Esophagus squamous epithelium (tissue), 5 donors: ENCODE data around the gene PADI3. TPM values are rescaled to one million over a fixed set of nuclear protein-coding genes. Genes with fewer than 3 reads are reported as not detected.

ENCODE experiments used
- DNase-seq: peaks from one replicate; lab custom pipeline; 2025; lab: John Stamatoyannopoulos, UW
- H3K27ac ChIP-seq, 4 donors: fragments of 200-600 bp; sonication (generic); one replicate each; pipeline ENCODE4 v1.5.1; 2016 to 2019; ENCODE audit warnings: mild to moderate bottlenecking in 1 of 4
- H3K27me3 ChIP-seq, 4 donors: fragments of 200-600 bp; sonication (generic); 1 replicate in 3 of 4; 2 replicates in 1 of 4; pipeline versions ENCODE4 v1.5.1 to v1.6.0; 2017 to 2021; ENCODE audit warnings: antibody characterized with exemption in 1 of 4
- H3K36me3 ChIP-seq, 3 donors: fragments of 200-600 bp; sonication (generic); one replicate each; pipeline ENCODE4 v1.5.1; 2016 to 2019
- H3K4me1 ChIP-seq, 3 donors: fragments of 200-600 bp; sonication (generic); one replicate each; pipeline ENCODE4 v1.5.1; 2017 to 2019
- H3K4me3 ChIP-seq, 4 donors: fragments of 200-600 bp; sonication (generic); 1 replicate in 3 of 4; 2 replicates in 1 of 4; pipeline ENCODE4 v1.5.1; 2016 to 2019; ENCODE audit warnings: mild to moderate bottlenecking in 2 of 4, moderate library complexity in 1 of 4
- H3K9me3 ChIP-seq, 3 donors: fragments of 200-600 bp; sonication (generic); one replicate each; pipeline ENCODE4 v1.5.1; 2016 to 2019
- POLR2A ChIP-seq, 4 donors: fragments of 450-650 bp; IDR thresholded peaks; one replicate each; pipeline ENCODE4 v1.6.1; 2017; ENCODE audit warnings: antibody characterized with exemption in 4 of 4, mild to moderate bottlenecking in 4 of 4, moderate library complexity in 3 of 4
- WGBS, 2 donors: methylation state at CpG; one replicate each; pipeline ENCODE4 v1.1.5; 2018; 5-methylcytosine and 5-hydroxymethylcytosine counted together
- intact Hi-C: fragments of 100-400 bp; cut with DNase I; formaldehyde crosslinking; loops from one replicate; pipeline ENCODE4 v1.15.0; 2022
- total RNA-seq, 4 donors: library from RNA; depleted of rRNA; stranded (reverse); fragments of >200 nt; gene quantifications; one replicate each; pipeline ENCODE4 v1.1.0, GENCODE V29; 2016
- TF ChIP-seq, protein P1 (sequence below), 6 experiments: fragments of 450-650 bp in 4 of 6; fragments of 200-600 bp in 2 of 6; sonication (generic) in 2 of 6; IDR thresholded peaks; one replicate each; pipeline ENCODE4 v1.5.1; 2016 to 2019; ENCODE audit warnings: antibody characterized with exemption in 6 of 6, mild to moderate bottlenecking in 4 of 6, moderate library complexity in 4 of 6
- donor health status: DM: yes; HTN: yes; CAD: no.

Gene PADI3
- total RNA-seq, 4 donors from 2014 or later: 0.64 to 9.9 (median 2.3) TPM

DNA sequence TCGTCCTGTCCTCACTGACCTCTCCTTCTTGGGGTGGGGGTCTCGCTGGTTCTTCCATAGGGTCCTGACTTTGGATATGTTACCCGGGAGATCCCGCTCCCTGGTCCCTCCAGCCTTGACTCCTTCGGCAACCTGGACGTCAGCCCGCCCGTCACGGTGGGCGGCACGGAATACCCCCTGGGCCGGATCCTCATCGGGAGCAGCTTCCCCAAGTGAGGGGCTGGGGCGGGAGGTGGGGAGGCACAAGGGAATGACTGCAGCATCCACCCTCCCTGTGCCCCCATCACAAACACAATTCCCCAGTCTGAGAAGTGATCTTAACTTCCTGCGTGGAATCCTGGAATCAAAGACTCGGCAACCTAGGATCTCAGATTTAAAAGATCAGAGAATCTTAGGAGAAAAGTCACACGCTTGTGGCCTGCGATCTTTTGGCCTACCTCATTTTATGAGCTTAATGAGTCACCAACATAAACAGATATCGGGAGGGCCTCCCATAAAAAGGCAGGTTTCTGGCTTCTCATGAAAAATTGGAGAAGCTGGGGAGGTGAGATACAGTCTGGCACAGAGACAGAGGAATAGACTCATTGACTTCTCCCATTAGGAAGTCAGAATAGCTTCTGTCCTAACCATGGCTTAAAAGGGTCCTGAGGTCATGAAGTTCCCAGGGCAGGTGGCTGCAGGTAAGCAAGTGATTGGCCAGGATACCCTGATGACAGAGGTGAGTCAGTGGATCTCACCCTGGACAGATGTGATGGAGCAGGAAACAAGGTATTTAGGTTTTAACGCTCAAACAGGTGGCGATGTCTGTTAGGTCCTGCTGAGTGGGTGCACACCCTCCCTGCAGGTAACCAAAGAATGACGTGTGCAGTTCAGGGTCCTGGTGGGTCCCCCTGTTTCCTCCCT, 15.9 kb upstream of the PADI3 start:
- Histone ChIP-seq H3K27ac (peak overlapping the region; percentile 73 to 88 (median 84)), H3K4me3 (no peak overlapping the region), H3K4me1 (peaks cover 18 to 81% (median 21%) of the 10 kb centered on the region in 3 donors), H3K9me3 (no peaks in the 10 kb centered on the region), H3K27me3 (peaks cover 0 to 6% (median 0%) of the 10 kb centered on the region in 4 donors), H3K36me3 (no peaks in the 10 kb centered on the region)
- DNase-seq: no peak
- 47 to 61% methylated on average over 8 to 15 of the region's 22 CpGs for WGBS, 2 donors
- intact Hi-C loops: no loop called here
- TF ChIP-seq POLR2A (IDR thresholded peaks at IDR 0.05): no peak
- TF ChIP-seq, protein P1, sequence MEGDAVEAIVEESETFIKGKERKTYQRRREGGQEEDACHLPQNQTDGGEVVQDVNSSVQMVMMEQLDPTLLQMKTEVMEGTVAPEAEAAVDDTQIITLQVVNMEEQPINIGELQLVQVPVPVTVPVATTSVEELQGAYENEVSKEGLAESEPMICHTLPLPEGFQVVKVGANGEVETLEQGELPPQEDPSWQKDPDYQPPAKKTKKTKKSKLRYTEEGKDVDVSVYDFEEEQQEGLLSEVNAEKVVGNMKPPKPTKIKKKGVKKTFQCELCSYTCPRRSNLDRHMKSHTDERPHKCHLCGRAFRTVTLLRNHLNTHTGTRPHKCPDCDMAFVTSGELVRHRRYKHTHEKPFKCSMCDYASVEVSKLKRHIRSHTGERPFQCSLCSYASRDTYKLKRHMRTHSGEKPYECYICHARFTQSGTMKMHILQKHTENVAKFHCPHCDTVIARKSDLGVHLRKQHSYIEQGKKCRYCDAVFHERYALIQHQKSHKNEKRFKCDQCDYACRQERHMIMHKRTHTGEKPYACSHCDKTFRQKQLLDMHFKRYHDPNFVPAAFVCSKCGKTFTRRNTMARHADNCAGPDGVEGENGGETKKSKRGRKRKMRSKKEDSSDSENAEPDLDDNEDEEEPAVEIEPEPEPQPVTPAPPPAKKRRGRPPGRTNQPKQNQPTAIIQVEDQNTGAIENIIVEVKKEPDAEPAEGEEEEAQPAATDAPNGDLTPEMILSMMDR (IDR thresholded peaks at IDR 0.05): no peak

GRCh38 chr1:17233675-17234320, 15.1 kb upstream of the PADI3 start:
- WGBS, 2 donors: 17 to 22% methylated on average over 2 to 4 of the region's 6 CpGs
- peaks cover 0 to under 1% (median 0%) of the 10 kb centered on the region in 4 donors for H3K27me3 ChIP-seq
- no peaks in the 10 kb centered on the region for H3K36me3 ChIP-seq
- DNase-seq: no peak
- H3K4me3 ChIP-seq: no peak overlapping the region
- no peak for TF ChIP-seq POLR2A (IDR thresholded peaks at IDR 0.05)
- TF ChIP-seq, protein P1 (IDR thresholded peaks at IDR 0.05): no peak
- H3K27ac ChIP-seq: peak overlapping the region; percentile 73 to 88 (median 84)
- no peaks in the 10 kb centered on the region for H3K9me3 ChIP-seq
- peaks cover 18 to 74% (median 21%) of the 10 kb centered on the region in 3 donors for H3K4me1 ChIP-seq
- intact Hi-C loops: no loop called here

DNA sequence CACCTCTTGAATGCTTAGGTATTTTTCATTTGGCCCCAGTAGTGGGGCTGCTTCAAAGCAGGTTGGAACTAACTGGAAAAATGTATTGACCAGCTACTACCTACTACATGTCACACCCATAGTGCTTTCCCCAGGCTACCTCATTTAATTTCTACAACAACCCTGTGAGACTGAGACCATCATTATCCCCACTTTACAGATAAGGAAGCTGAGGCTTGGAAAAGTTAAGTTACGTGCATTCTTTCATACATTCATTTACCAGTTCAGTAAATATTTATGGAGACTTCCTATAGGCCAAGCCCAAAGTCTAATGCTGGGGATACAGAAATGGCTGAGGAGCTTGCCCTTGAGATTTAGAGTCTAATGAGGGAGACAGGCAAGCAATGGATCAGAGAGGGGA, 14.5 kb upstream of the PADI3 start:
- no peak overlapping the region for H3K4me3 ChIP-seq
- WGBS, 2 donors: 82 to 85% methylated on average over 1 of the region's 1 CpG
- H3K27ac ChIP-seq: peak overlapping the region in 3 of 4 donors; percentile 81 to 88 (median 86)
- peaks cover 12 to 67% (median 18%) of the 10 kb centered on the region in 3 donors for H3K4me1 ChIP-seq
- TF ChIP-seq, protein P1 (IDR thresholded peaks at IDR 0.05): no peak
- no peak for TF ChIP-seq POLR2A (IDR thresholded peaks at IDR 0.05)
- no peaks in the 10 kb centered on the region for H3K36me3 ChIP-seq
- DNase-seq: no peak
- intact Hi-C loops: no loop called here
- no peaks in the 10 kb centered on the region for H3K27me3 ChIP-seq
- H3K9me3 ChIP-seq: no peaks in the 10 kb centered on the region

- Histone ChIP-seq H3K27ac (peak overlapping the region in 2 of 4 donors; percentile 42 to 88), H3K4me1 (peaks cover 6 to 58% (median 13%) of the 10 kb centered on the region in 3 donors), H3K36me3 (peaks cover 0 to 7% (median 0%) of the 10 kb centered on the region in 3 donors), H3K27me3 (peaks cover 0 to 5% (median 0%) of the 10 kb centered on the region in 4 donors), H3K9me3 (no peaks in the 10 kb centered on the region), H3K4me3 (no peak overlapping the region)
- 84 to 91% methylated on average over 7 to 8 of the region's 9 CpGs for WGBS, 2 donors
- no peak for DNase-seq
- TF ChIP-seq, protein P1 (IDR thresholded peaks at IDR 0.05): no peak
- TF ChIP-seq POLR2A (IDR thresholded peaks at IDR 0.05): no peak
- intact Hi-C loops: loop anchor here (5.0 kb wide), 1 partner anchor 113 kb away; no protein-coding TSS in a partner anchor
Observed at GRCh38 chr1:17235135-17235885, 13.6 kb upstream of the PADI3 start.
